DND-41 (cell line): Measurements from ENCODE around the gene WNT10A.

Source experiments
- ATAC-seq: fragments of 200-7000 bp; cut with Tn5 transposase; 3 replicates; pipeline ENCODE4 v1.9.1; 2021; ENCODE audit warnings: low read depth; ENCODE audit not compliant: insufficient read depth
- DNase-seq: peaks from one replicate; pipeline ENCODE4 v3.0.0-alpha.2; 2020
- H2AFZ ChIP-seq: 2 replicates; pipeline ENCODE4 v1.6.0; 2012; ENCODE audit warnings: low read depth, low read length
- H3K27ac ChIP-seq: 2 replicates; pipeline ENCODE4 v1.5.1; 2012; ENCODE audit warnings: low read length, inconsistent platforms
- H3K27me3 ChIP-seq: fragments of 200-600 bp; sonication (generic); 2 replicates; pipeline ENCODE4 v1.6.0; 2012; ENCODE audit warnings: low read length, mild to moderate bottlenecking, inconsistent platforms; ENCODE audit not compliant: insufficient read depth, poor library complexity
- H3K36me3 ChIP-seq: 2 replicates; pipeline ENCODE4 v1.5.1; 2012; ENCODE audit warnings: low read length, inconsistent platforms; ENCODE audit not compliant: insufficient read depth
- H3K4me1 ChIP-seq: 2 replicates; pipeline ENCODE4 v1.5.1; 2012; ENCODE audit warnings: mild to moderate bottlenecking, low read length; ENCODE audit not compliant: insufficient read depth
- H3K4me2 ChIP-seq: 2 replicates; pipeline ENCODE4 v1.6.0; 2012; ENCODE audit warnings: mild to moderate bottlenecking, moderate library complexity, low read length, inconsistent platforms; ENCODE audit not compliant: insufficient read depth
- H3K4me3 ChIP-seq, 2 experiments: fragments of 200-600 bp in 1 of 2; shearing (Covaris generic) in 1 of 2; 2 replicates each; pipeline ENCODE4 v1.5.1; 2012 to 2016; ENCODE audit warnings: inconsistent platforms in 2 of 2, low read length in 2 of 2, mild to moderate bottlenecking in 2 of 2, low read depth in 1 of 2, moderate library complexity in 1 of 2
- H3K79me2 ChIP-seq: 2 replicates; pipeline ENCODE4 v1.6.0; 2012; ENCODE audit warnings: low read length, inconsistent platforms; ENCODE audit not compliant: insufficient read depth
- H3K9ac ChIP-seq: 2 replicates; pipeline ENCODE4 v1.6.0; 2012; ENCODE audit warnings: low read depth, mild to moderate bottlenecking, inconsistent platforms, low read length, moderate library complexity
- H3K9me3 ChIP-seq: 2 replicates; pipeline ENCODE4 v1.5.1; 2012; ENCODE audit warnings: low read length, moderate library complexity, mild to moderate bottlenecking, inconsistent platforms; ENCODE audit not compliant: insufficient read depth, severe bottlenecking
- H4K20me1 ChIP-seq: 2 replicates; pipeline ENCODE4 v1.6.0; 2012; ENCODE audit warnings: low read length; ENCODE audit not compliant: insufficient read depth
- EZH2 ChIP-seq: IDR thresholded peaks from 3 replicates; pipeline ENCODE4 v1.6.1; 2012; ENCODE audit warnings: borderline replicate concordance, low read depth, mild to moderate bottlenecking, moderate library complexity, low read length, inconsistent platforms; ENCODE audit not compliant: severe bottlenecking
- TF ChIP-seq, protein P1 (sequence below): IDR thresholded peaks from 2 replicates; pipeline ENCODE4 v1.5.1; 2012; ENCODE audit warnings: borderline replicate concordance, low read length, moderate library complexity, mild to moderate bottlenecking; ENCODE audit not compliant: poor library complexity, severe bottlenecking; ENCODE audit errors: extremely low read depth

WNT10A gene

DNA sequence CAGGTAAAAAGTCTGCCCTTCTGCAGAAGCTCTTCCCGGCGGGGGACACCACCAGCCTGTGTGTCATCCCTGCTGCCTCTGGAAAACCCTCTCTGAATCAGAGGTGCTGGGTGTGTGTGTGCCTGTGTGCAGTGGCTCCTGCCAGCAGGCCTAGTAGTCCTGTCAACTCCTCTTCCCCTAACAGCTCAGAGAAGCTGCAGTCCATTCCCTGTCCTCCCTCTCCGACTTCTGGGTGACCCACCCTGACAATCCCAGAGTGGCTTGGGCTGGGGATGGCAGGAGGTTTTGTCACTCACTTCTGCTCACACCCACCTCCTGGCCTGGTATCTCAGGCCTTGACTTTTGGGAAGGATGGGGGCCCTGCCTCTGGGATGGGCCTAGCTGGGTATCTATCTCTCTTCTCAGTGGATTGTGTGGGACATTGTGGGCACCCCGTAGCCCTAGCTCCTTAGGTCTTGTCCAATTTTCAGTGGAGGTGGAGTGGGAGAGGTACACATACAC lies 2.3 kb downstream of the WNT10A start:
- ATAC-seq (no peak), DNase-seq (no peak)
- Histone ChIP-seq H3K9me3 (no peaks in the 10 kb centered on the region), H4K20me1 (peaks cover 13% of the 10 kb centered on the region), H3K9ac (no peak overlapping the region), H3K4me2 (no peak overlapping the region), H3K79me2 (no peaks in the 10 kb centered on the region), H3K27ac (no peak overlapping the region), H3K27me3 (peaks cover 8% of the 10 kb centered on the region), H3K36me3 (no peaks in the 10 kb centered on the region), H3K4me3 (no peak overlapping the region), H3K4me1 (0 out of 2 replicates have a peak, but pooled peaks cover 4% of the 10 kb centered on the region), H2AFZ (no peak overlapping the region)
- TF ChIP-seq, protein P1, sequence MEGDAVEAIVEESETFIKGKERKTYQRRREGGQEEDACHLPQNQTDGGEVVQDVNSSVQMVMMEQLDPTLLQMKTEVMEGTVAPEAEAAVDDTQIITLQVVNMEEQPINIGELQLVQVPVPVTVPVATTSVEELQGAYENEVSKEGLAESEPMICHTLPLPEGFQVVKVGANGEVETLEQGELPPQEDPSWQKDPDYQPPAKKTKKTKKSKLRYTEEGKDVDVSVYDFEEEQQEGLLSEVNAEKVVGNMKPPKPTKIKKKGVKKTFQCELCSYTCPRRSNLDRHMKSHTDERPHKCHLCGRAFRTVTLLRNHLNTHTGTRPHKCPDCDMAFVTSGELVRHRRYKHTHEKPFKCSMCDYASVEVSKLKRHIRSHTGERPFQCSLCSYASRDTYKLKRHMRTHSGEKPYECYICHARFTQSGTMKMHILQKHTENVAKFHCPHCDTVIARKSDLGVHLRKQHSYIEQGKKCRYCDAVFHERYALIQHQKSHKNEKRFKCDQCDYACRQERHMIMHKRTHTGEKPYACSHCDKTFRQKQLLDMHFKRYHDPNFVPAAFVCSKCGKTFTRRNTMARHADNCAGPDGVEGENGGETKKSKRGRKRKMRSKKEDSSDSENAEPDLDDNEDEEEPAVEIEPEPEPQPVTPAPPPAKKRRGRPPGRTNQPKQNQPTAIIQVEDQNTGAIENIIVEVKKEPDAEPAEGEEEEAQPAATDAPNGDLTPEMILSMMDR: no peak
- TF ChIP-seq EZH2: no peak

DNA sequence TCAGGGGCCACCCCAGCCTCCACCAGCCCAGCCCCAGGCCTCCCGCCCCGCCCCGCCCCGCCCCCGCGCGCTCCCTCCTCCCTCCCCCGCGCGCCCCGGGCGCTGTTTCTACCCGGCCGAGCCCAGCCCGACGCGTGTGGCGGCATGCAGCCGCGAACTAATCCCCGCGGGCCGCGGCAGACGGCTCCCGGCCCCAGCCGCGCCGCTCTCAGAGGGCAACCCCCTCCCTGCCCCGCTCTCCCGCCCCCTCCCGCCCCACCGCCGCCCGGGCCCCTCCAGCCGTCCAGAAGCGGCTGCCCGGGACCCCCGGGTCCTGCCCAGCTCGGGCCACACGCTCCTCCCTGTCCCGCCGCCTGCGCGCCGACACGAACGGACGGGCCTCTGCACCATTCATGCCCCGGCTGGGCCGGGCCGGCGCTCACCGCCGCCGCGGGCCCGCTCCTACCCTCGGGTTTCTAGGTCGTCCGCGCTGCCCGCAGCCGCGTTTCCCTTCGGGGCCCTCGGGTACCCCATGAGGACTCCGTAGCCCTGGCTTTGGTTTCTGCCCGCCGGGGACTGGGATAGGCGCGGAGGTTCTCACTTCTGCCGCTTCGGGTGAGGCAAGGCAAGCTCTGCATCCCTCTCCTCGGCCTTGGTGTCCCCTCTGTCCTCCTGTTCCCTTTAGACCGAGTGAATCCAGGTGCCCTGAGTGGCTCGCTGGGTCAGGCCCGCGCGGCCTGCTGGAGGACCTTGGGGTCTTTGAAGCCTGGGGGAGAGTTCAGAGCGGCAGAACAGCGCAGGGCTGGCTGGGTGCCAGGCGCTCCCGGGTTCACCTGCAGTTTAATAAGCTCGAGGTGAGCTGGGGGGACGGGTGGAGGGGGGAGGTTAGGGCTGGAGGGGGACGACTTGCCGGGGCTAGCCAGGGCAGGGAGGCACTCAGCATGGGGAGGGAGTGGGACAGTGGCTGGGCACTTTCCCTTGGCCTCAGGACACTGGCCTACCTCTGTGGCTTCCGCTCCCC lies 3.1 kb downstream of the WNT10A start:
- ATAC-seq (no peak), DNase-seq (no peak)
- no peak overlapping the region for H3K9ac ChIP-seq
- H2AFZ ChIP-seq: no peak overlapping the region
- H4K20me1 ChIP-seq: peaks cover 13% of the 10 kb centered on the region
- H3K79me2 ChIP-seq: no peaks in the 10 kb centered on the region
- peaks cover 11% of the 10 kb centered on the region for H3K27me3 ChIP-seq
- no peak overlapping the region for H3K4me2 ChIP-seq
- H3K9me3 ChIP-seq: no peaks in the 10 kb centered on the region
- H3K4me1 ChIP-seq: 0 out of 2 replicates have a peak, but pooled peaks cover 4% of the 10 kb centered on the region
- no peak overlapping the region for H3K27ac ChIP-seq
- TF ChIP-seq, protein P1: no peak
- H3K36me3 ChIP-seq: no peaks in the 10 kb centered on the region
- H3K4me3 ChIP-seq: no peak overlapping the region

DNA sequence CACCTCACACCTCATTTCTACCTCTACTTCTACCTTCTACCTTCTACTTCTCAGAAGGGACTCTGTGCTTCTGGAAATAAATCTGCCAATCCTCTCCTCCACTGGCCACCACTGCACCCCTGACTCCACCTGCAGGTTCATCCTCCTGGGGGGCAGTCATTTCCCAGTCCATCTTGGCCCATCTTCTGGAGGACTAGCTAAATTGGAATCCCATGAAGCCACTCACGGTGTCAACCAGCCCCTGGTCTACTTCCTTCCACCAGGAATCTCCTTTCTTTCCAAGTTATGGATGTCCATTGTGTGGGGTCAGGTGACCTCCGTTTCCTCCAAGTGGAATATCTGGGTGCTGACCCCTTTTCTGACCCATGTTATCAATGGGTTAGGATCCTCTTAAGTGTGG lies 3.9 kb downstream of the WNT10A start:
- Histone ChIP-seq H3K27me3 (peaks cover 11% of the 10 kb centered on the region), H3K4me2 (no peak overlapping the region), H3K4me1 (0 out of 2 replicates have a peak, but pooled peaks cover 4% of the 10 kb centered on the region), H3K79me2 (no peaks in the 10 kb centered on the region), H2AFZ (no peak overlapping the region), H3K9me3 (no peaks in the 10 kb centered on the region), H4K20me1 (peaks cover 13% of the 10 kb centered on the region), H3K27ac (no peak overlapping the region), H3K36me3 (no peaks in the 10 kb centered on the region), H3K4me3 (no peak overlapping the region), H3K9ac (no peak overlapping the region)
- ATAC-seq: no peak
- no peak for DNase-seq
- TF ChIP-seq EZH2: no peak
- TF ChIP-seq, protein P1: no peak
